Esophagus muscularis mucosa (tissue), 4 donors: ENCODE data around the gene ANKHD1. TPM values are rescaled to one million over a fixed set of nuclear protein-coding genes. Genes with fewer than 3 reads are reported as not detected.
"Not testable (repeated sequence)": the region's sequence is repeated elsewhere in the genome, so short reads cannot be mapped to it uniquely, and the experiment has no call there.

ENCODE experiments used
- DNase-seq: peaks from one replicate; pipeline ENCODE4 v3.0.0-alpha.2; 2017; ENCODE audit errors: extremely low spot score
- H3K27ac ChIP-seq, 4 donors: fragments of 200-600 bp; sonication (generic); replicated peaks in 1 of 4; 1 replicate in 3 of 4; 2 replicates in 1 of 4; pipeline ENCODE4 v1.5.1; 2016 to 2019; ENCODE audit warnings: mild to moderate bottlenecking in 1 of 4
- H3K27me3 ChIP-seq, 4 donors: fragments of 200-600 bp; sonication (generic); one replicate each; pipeline versions ENCODE4 v1.5.1 to v1.6.0; 2016 to 2019
- H3K36me3 ChIP-seq, 4 donors: fragments of 200-600 bp; sonication (generic); one replicate each; pipeline ENCODE4 v1.5.1; 2016 to 2019
- H3K4me1 ChIP-seq, 4 donors: fragments of 200-600 bp; sonication (generic); one replicate each; pipeline ENCODE4 v1.5.1; 2016 to 2019
- H3K4me3 ChIP-seq, 4 donors: fragments of 200-600 bp; sonication (generic); 1 replicate in 2 of 4; 2 replicates in 2 of 4; pipeline ENCODE4 v1.5.1; 2016 to 2019; ENCODE audit warnings: mild to moderate bottlenecking in 4 of 4, moderate library complexity in 1 of 4
- H3K9me3 ChIP-seq, 4 donors: fragments of 200-600 bp; sonication (generic); 1 replicate in 3 of 4; 2 replicates in 1 of 4; pipeline ENCODE4 v1.5.1; 2016 to 2019
- EP300 ChIP-seq: sonication (generic); formaldehyde crosslinking; IDR thresholded peaks from one replicate; pipeline ENCODE4 v1.6.1; 2017; ENCODE audit warnings: antibody characterized with exemption
- POLR2A ChIP-seq: fragments of 450-650 bp; IDR thresholded peaks from one replicate; pipeline ENCODE4 v1.6.1; 2017; ENCODE audit warnings: antibody characterized with exemption, moderate library complexity, mild to moderate bottlenecking, low read depth
- POLR2AphosphoS5 ChIP-seq, 2 donors: sonication (generic); formaldehyde crosslinking; IDR thresholded peaks; one replicate each; pipeline ENCODE4 v1.6.1; 2017; ENCODE audit warnings: antibody characterized with exemption in 2 of 2
- WGBS: methylation state at CpG from one replicate; pipeline ENCODE4 v1.1.5; 2018; 5-methylcytosine and 5-hydroxymethylcytosine counted together
- intact Hi-C: fragments of 100-400 bp; cut with DNase I; formaldehyde crosslinking; loops from one replicate; pipeline ENCODE4 v1.15.1; 2023
- total RNA-seq, 4 donors: library from RNA; depleted of rRNA; stranded (reverse); fragments of >200 nt; gene quantifications; one replicate each; pipeline versions ENCODE4 v1.1.0 to v1.2.1, GENCODE V29; 2016
- TF ChIP-seq, protein P1 (sequence below), 3 experiments: fragments of 200-600 bp in 2 of 3; fragments of 450-650 bp in 1 of 3; sonication (generic) in 2 of 3; IDR thresholded peaks; one replicate each; pipeline ENCODE4 v1.5.1; 2017 to 2019; ENCODE audit warnings: antibody characterized with exemption in 3 of 3, mild to moderate bottlenecking in 2 of 3, moderate library complexity in 1 of 3

ANKHD1 gene
- total RNA-seq, 4 donors from 2014 or later = 58.3 to 94.3 (median 62.2) TPM

DNA sequence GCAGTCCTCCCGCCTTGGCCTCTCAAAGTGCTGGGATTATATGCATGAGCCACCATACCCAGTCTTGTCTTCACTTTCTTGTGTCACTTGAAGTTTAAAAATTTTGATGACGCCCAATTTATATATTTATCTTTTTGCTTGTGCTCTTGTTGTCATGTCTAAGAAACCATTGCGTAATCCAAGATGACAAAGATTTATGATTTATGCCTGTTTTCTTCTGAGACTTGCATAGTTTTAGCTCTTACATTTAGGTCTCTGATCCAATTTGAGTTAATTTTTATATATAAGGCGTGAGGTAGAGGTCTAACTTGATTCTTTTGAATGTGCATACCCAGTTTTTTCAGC is 18.6 kb downstream of the ANKHD1 start:
- H3K9me3 ChIP-seq = no peaks in the 10 kb centered on the region
- no peaks in the 10 kb centered on the region for H3K27me3 ChIP-seq
- intact Hi-C loops = no loop called here

DNA sequence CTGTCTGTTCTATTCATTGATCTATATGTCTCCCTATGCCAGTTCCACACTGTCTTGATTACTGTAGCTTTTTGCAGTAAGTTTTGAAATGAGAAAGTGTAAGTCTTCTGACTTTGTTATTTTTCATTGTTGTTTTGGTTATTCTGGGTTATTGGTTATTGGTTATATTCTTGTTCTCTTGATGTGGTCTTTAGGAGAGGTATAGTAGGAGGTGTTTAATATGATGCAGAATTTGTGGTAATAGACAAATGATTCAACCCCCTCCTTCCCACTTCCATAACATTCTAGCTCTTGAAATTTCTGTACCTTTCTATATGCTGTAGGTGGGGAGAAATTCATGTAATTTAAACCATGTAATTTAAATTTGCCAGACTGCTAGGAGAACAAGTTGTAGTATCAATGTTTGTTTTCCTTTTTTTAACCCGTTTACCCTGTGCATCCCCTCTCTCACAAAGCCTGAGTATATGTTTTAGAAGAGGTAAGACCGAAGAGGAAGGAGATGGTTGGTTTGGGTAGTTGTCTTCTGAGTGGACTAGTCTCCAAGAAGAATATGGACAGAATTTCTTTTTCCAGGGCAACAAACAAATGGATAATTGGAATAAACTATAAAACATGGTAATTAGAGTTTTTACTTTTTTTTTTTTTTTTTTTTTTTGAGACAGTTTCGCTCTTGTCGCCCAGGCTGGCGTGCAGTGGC is 19.2 kb downstream of the ANKHD1 start:
- H3K4me1 ChIP-seq = peaks cover 5 to 39% (median 26%) of the 10 kb centered on the region in 4 donors
- intact Hi-C loops = no loop called here
- no peaks in the 10 kb centered on the region for H3K9me3 ChIP-seq
- TF ChIP-seq EP300 (no peak), POLR2AphosphoS5 (IDR thresholded peaks at IDR 0.05) (no peak), POLR2A (no peak)
- TF ChIP-seq, protein P1, sequence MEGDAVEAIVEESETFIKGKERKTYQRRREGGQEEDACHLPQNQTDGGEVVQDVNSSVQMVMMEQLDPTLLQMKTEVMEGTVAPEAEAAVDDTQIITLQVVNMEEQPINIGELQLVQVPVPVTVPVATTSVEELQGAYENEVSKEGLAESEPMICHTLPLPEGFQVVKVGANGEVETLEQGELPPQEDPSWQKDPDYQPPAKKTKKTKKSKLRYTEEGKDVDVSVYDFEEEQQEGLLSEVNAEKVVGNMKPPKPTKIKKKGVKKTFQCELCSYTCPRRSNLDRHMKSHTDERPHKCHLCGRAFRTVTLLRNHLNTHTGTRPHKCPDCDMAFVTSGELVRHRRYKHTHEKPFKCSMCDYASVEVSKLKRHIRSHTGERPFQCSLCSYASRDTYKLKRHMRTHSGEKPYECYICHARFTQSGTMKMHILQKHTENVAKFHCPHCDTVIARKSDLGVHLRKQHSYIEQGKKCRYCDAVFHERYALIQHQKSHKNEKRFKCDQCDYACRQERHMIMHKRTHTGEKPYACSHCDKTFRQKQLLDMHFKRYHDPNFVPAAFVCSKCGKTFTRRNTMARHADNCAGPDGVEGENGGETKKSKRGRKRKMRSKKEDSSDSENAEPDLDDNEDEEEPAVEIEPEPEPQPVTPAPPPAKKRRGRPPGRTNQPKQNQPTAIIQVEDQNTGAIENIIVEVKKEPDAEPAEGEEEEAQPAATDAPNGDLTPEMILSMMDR (IDR thresholded peaks at IDR 0.05) = no peak
- DNase-seq = no peak
- no peaks in the 10 kb centered on the region for H3K36me3 ChIP-seq
- no peak overlapping the region for H3K27ac ChIP-seq
- WGBS = 90% methylated on average over 5 of the region's 5 CpGs
- no peaks in the 10 kb centered on the region for H3K27me3 ChIP-seq
- H3K4me3 ChIP-seq = no peak overlapping the region

More for the DNA sequence above, 18.6 kb downstream of the ANKHD1 start:
- 96% methylated on average over 4 of the region's 4 CpGs for WGBS
- Histone ChIP-seq H3K27ac (no peak overlapping the region), H3K36me3 (peaks cover 0 to 5% (median 0%) of the 10 kb centered on the region in 4 donors), H3K4me3 (no peak overlapping the region), H3K4me1 (peaks cover 2 to 36% (median 23%) of the 10 kb centered on the region in 4 donors)
- TF ChIP-seq POLR2AphosphoS5 (IDR thresholded peaks at IDR 0.05) = no peak
- TF ChIP-seq EP300 = no peak
- no peak for TF ChIP-seq POLR2A
- TF ChIP-seq, protein P1 (IDR thresholded peaks at IDR 0.05) = no peak
- no peak for DNase-seq

DNA sequence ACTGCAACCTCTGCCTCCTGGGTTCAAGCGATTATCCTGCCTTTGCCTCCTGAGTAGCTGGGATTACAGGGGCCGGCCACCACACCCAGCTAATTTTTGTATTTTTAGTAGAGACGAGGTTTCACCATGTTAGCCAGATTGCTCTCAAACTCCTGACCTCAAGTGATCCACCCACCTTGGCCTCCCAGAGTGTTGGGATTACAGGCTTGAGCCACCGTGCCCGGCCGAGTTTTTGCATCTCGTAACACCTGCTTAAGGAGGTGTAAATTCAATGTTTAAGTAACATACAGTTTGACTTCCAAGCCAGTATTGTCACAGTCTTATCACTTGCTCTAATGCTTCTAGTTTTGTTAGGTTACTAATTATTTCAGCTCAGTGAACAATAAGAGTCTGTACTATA is 19.7 kb downstream of the ANKHD1 start:
- H3K27ac ChIP-seq, intact Hi-C loops, H3K4me3 ChIP-seq, H3K36me3 ChIP-seq, H3K9me3 ChIP-seq, DNase-seq, H3K27me3 ChIP-seq: not testable (repeated sequence)
- peaks cover 5 to 40% (median 29%) of the 10 kb centered on the region in 4 donors for H3K4me1 ChIP-seq
- 72% methylated on average over 7 of the region's 7 CpGs for WGBS

DNA sequence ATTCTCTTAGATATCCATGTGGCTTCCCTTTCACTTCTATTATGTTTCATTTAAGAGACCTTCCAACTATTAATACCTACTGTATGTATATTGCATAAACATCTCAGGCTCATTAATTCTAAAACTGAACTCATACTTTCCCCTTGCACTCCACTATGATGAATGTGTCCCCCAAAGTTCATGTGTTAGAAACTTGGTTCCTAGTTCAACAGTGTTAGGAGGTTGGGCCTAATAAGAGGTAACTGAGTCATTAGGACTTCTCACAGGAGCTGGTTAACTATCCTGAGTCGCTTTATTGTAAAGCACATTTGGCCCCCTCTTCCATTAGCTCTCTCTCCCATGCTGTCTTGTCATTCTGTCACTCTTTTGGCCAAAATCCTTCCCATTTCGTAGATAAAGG is 22.0 kb downstream of the ANKHD1 start:
- Histone ChIP-seq H3K9me3 (no peaks in the 10 kb centered on the region), H3K27ac (no peak overlapping the region), H3K4me3 (no peak overlapping the region), H3K27me3 (no peaks in the 10 kb centered on the region), H3K4me1 (peaks cover 5 to 40% (median 28%) of the 10 kb centered on the region in 4 donors), H3K36me3 (no peaks in the 10 kb centered on the region)
- DNase-seq = no peak
- 91% methylated on average over 2 of the region's 2 CpGs for WGBS
- intact Hi-C loops = no loop called here
- TF ChIP-seq POLR2A (no peak), POLR2AphosphoS5 (IDR thresholded peaks at IDR 0.05) (no peak), EP300 (no peak)
- TF ChIP-seq, protein P1 (IDR thresholded peaks at IDR 0.05) = no peak

DNA sequence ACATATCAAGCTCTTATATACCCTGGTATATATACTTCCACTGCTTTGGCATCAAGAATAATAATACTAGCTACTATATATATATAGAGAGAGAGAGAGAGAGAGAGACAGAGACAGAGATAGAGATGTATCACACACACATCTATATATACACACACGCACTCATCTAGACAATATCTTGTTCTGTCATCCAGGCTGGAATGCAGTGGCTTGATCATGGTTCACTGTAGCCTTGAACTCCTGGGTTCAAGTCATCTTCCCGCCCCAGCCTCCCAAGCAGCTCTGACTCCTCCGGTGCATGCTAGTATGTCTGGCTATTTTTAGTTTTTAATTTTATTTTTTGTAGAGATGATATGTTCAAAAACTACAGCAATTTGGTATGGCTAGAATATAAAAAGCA is 22.5 kb downstream of the ANKHD1 start:
- 73% methylated on average over 3 of the region's 3 CpGs for WGBS
- no peak for DNase-seq
- Histone ChIP-seq H3K4me3 (no peak overlapping the region), H3K27ac (no peak overlapping the region), H3K36me3 (no peaks in the 10 kb centered on the region), H3K9me3 (no peaks in the 10 kb centered on the region), H3K4me1 (peaks cover 5 to 40% (median 26%) of the 10 kb centered on the region in 4 donors), H3K27me3 (no peaks in the 10 kb centered on the region)
- intact Hi-C loops = no loop called here
- TF ChIP-seq, protein P1 (IDR thresholded peaks at IDR 0.05) = no peak
- TF ChIP-seq EP300 = no peak
- TF ChIP-seq POLR2AphosphoS5 (IDR thresholded peaks at IDR 0.05) = no peak
- TF ChIP-seq POLR2A = no peak

DNA sequence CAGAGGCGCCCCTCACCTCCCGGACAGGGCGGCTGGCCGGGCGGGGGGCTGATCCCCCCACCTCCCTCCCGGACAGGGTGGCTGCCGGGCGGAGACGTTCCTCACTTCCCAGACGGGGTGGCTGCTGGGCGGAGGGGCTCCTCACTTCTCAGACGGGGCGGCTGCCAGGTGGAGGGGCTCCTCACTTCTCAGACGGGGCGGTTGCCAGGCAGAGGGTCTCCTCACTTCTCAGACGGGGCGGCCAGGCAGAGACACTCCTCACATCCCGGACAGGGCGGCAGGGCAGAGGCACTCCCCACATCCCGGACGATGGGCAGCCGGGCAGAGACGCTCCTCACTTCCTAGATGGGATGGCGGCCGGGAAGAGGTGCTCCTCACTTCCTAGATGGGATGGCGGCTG is 26.1 kb downstream of the ANKHD1 start:
- H3K27ac ChIP-seq, H3K27me3 ChIP-seq, DNase-seq, H3K9me3 ChIP-seq, H3K36me3 ChIP-seq, H3K4me3 ChIP-seq, intact Hi-C loops: not testable (repeated sequence)
- H3K4me1 ChIP-seq = peaks cover 5 to 33% (median 18%) of the 10 kb centered on the region in 4 donors
- WGBS = no CpG with 5 or more reads among the region's 26 CpGs
